K562 (cell line): ENCODE measurements around the gene ZNF785. TPM values are rescaled to one million over a fixed set of nuclear protein-coding genes. Genes with fewer than 3 reads are reported as not detected.

ENCODE experiments used
- ATAC-seq: fragments of 200-7000 bp; cut with Tn5 transposase; 3 replicates; pipeline ENCODE4 v1.9.1; 2020; ENCODE audit warnings: moderate library complexity
- BruUV-seq: library from RNA; stranded (reverse); fragments of 400-500 nt; replicated peaks from 2 replicates; lab custom pipeline; 2021; lab: Mats Ljungman, UMichigan
- CTCF ChIA-PET: fragments of 300-600 bp; formaldehyde crosslinking; extraction: SDS; loops from one replicate; lab custom pipeline; 2021; ENCODE audit warnings: low intra/inter-chr PET ratio; lab: Yijun Ruan, JAX
- POLR2A ChIA-PET: fragments of 300-600, 350-650 bp; sonication (Branson Sonifier 250); formaldehyde crosslinking; extraction: SDS; loops from one replicate; lab custom pipeline; 2021; ENCODE audit warnings: antibody characterized with exemption, inconsistent platforms; lab: Yijun Ruan, JAX
- DNase-seq, 4 experiments: peaks; one replicate each; pipeline versions ENCODE4 v3.0.0 to v3.0.0-alpha.2; 2011 to 2018; ENCODE audit warnings: low spot score in 3 of 4, mixed read lengths in 3 of 4; ENCODE audit errors: extremely low read depth in 1 of 4
- FAIRE-seq: peaks from 2 replicates; lab custom pipeline; 2011; peaks lifted over from hg19 to GRCh38; lab: Jason Lieb, UNC
- H2AFZ ChIP-seq: 2 replicates; pipeline ENCODE4 v1.6.0; 2011; ENCODE audit warnings: low read depth, low read length, control low read depth, inconsistent platforms
- H3K27ac ChIP-seq: fragments of 200-600 bp; 3 replicates; pipeline ENCODE4 v1.8.0; 2011; ENCODE audit warnings: low read depth, mild to moderate bottlenecking, control low read depth, inconsistent platforms, low read length, moderate library complexity, mixed read lengths; ENCODE audit errors: extremely low read depth
- H3K27me3 ChIP-seq, 2 experiments: fragments of 300-600 bp in 1 of 2; 2 replicates in 1 of 2; 3 replicates in 1 of 2; pipeline versions ENCODE4 v1.6.0 to v1.8.0; 2011; ENCODE audit warnings: inconsistent platforms in 2 of 2, low read length in 2 of 2, mild to moderate bottlenecking in 1 of 2, mixed read lengths in 1 of 2, moderate library complexity in 1 of 2; ENCODE audit not compliant: control insufficient read depth in 2 of 2, insufficient read depth in 2 of 2
- H3K36me3 ChIP-seq: fragments of 300-600 bp; 3 replicates; pipeline ENCODE4 v1.8.0; 2011; ENCODE audit warnings: mild to moderate bottlenecking, low read length, inconsistent platforms; ENCODE audit not compliant: control insufficient read depth, insufficient read depth
- H3K4me1 ChIP-seq, 2 experiments: fragments of 200-600 bp in 1 of 2; replicated peaks in 1 of 2; 2 replicates in 1 of 2; 3 replicates in 1 of 2; pipeline versions ENCODE4 v1.5.1 to v1.8.0; 2011; ENCODE audit warnings: inconsistent platforms in 2 of 2, low read length in 2 of 2, mild to moderate bottlenecking in 1 of 2, mixed read lengths in 1 of 2, moderate library complexity in 1 of 2; ENCODE audit not compliant: control insufficient read depth in 2 of 2, insufficient read depth in 2 of 2
- H3K4me2 ChIP-seq: 2 replicates; pipeline ENCODE4 v1.6.1; 2011; ENCODE audit warnings: low read length, control low read depth, inconsistent platforms, mixed read lengths; ENCODE audit not compliant: insufficient read depth
- H3K4me3 ChIP-seq: fragments of 200-600 bp; sonication (generic), shearing (Covaris generic); 2 replicates; pipeline ENCODE4 v1.5.1; 2016; ENCODE audit warnings: control low read depth, inconsistent platforms
- H3K79me2 ChIP-seq: fragments of 200-600 bp; 3 replicates; pipeline ENCODE4 v1.8.0; 2011; ENCODE audit warnings: low read length, inconsistent platforms; ENCODE audit not compliant: control insufficient read depth, insufficient read depth
- H3K9ac ChIP-seq, 2 experiments: 2 replicates each; pipeline versions ENCODE4 v1.6.0 to v1.6.1; 2011; ENCODE audit warnings: low read depth in 2 of 2, low read length in 2 of 2, control low read depth in 1 of 2, inconsistent platforms in 1 of 2, mild to moderate bottlenecking in 1 of 2, mixed read lengths in 1 of 2; ENCODE audit not compliant: insufficient read depth in 1 of 2
- H3K9me1 ChIP-seq: one replicate; pipeline ENCODE4 v1.6.0; 2011; ENCODE audit warnings: inconsistent platforms, mild to moderate bottlenecking, low read length, moderate library complexity; ENCODE audit not compliant: control insufficient read depth, insufficient read depth
- H3K9me3 ChIP-seq: replicated peaks from 2 replicates; pipeline ENCODE4 v1.5.1; 2011; ENCODE audit warnings: low read depth, low read length, inconsistent platforms; ENCODE audit not compliant: control insufficient read depth, insufficient read depth
- H4K20me1 ChIP-seq: replicated peaks from 2 replicates; pipeline ENCODE4 v1.6.1; 2011; ENCODE audit warnings: low read length, inconsistent platforms, mixed read lengths; ENCODE audit not compliant: control insufficient read depth, insufficient read depth
- DIDO1 ChIP-seq: fragments of 450-650 bp; IDR thresholded peaks from 2 replicates; pipeline ENCODE4 v1.6.1; 2016; ENCODE audit warnings: low read depth, missing biosample characterization, missing genetic modification characterization
- NBN ChIP-seq: fragments of 450-650 bp; IDR thresholded peaks from 2 replicates; pipeline ENCODE4 v1.6.1; 2016; ENCODE audit warnings: low read depth, mild to moderate bottlenecking
- SP1 ChIP-seq: sonication (generic); formaldehyde crosslinking; IDR thresholded peaks from 2 replicates; pipeline ENCODE4 v1.8.1; 2022; ENCODE audit warnings: mild to moderate bottlenecking, missing genetic modification reagents
- U2AF2 ChIP-seq: fragments of 200-400 bp; formaldehyde crosslinking; optimal IDR thresholded peaks from 2 replicates; pipeline ENCODE3; 2017; ENCODE audit warnings: low read depth, mild to moderate bottlenecking, low read length
- ZNF282 ChIP-seq: sonication (generic); formaldehyde crosslinking; IDR thresholded peaks from 2 replicates; pipeline ENCODE4 v1.8.1; 2023; ENCODE audit warnings: missing genetic modification reagents
- WGBS: fragments of 100-300 bp; shearing (Covaris generic); methylation state at CpG from one replicate; pipeline ENCODE4 v1.1.6; 2016; ENCODE audit warnings: low coverage, mixed read lengths; ENCODE audit not compliant: insufficient coverage; ENCODE audit errors: missing lambda C conversion rate; 5-methylcytosine and 5-hydroxymethylcytosine counted together
- in situ Hi-C: fragments of 300-500 bp; cut with MboI; formaldehyde crosslinking; loops from 4 replicates; pipeline ENCODE4 v1.15.0; 2018; ENCODE audit warnings: inconsistent platforms, mixed read lengths
- intact Hi-C: fragments of 100-400 bp; cut with micrococcal nuclease; formaldehyde crosslinking; loops from 2 replicates; pipeline ENCODE4 v1.14.2; 2022
- polyA plus RNA-seq, 8 experiments: library from polyadenylated mRNA; depleted of rRNA in 4 of 8; stranded (reverse) in 5 of 8; unstranded in 3 of 8; fragments of >200 nt; fragmentation: Nextera tagmentation in 2 of 8; fragmentation: Illumina TruSeq in 1 of 8; extraction: Ambion mirVana in 2 of 8; extraction: Trizol in 1 of 8; gene quantifications; 2 replicates each; pipeline versions ENCODE4 v1.2.1 to v1.2.3, GENCODE V29; 2011 to 2014; ENCODE audit warnings: inconsistent platforms in 1 of 8, missing spikeins in 1 of 8
- total RNA-seq, 7 experiments: library from RNA; depleted of rRNA in 6 of 7; stranded (reverse); fragments of >200 nt in 6 of 7; fragmentation: Illumina TruSeq in 2 of 7; extraction: Trizol in 2 of 7; gene quantifications; 2 replicates each; pipeline versions ENCODE4 v1.2.1 to v1.2.3, GENCODE V29; 2011 to 2021; ENCODE audit warnings: low replicate concordance in 1 of 7

The ZNF785 gene
- total and polyA plus RNA-seq, 9 of the 15 experiments (the other 6 are each of a cell fraction or from before 2014, with no cell fraction given), result 0.64 to 11.0 (median 6.4) TPM

GRCh38 chr16:30556125-30556473 is 29.4 kb downstream of the ZNF785 start:
- H3K4me3 ChIP-seq, result no peak overlapping the region
- DNase-seq (no peak), ATAC-seq (no peak), FAIRE-seq (no peak)
- TF ChIP-seq ZNF282 (CRISPR knock-in tag), result no peak
- no peak for TF ChIP-seq DIDO1
- 0 out of 2 replicates have a peak, but pooled peaks have one; percentile 17 for TF ChIP-seq SP1 (CRISPR knock-in tag)
- TF ChIP-seq U2AF2, result no peak
- TF ChIP-seq NBN, result no peak
- H3K79me2 ChIP-seq, result peaks cover 30% of the 10 kb centered on the region
- no peak overlapping the region for H3K4me2 ChIP-seq
- no TSS peak for BruUV-seq
- H3K36me3 ChIP-seq, result peaks cover 28% of the 10 kb centered on the region; the same call in 2 of the 3 replicates
- 90% methylated on average over 8 of the region's 10 CpGs for WGBS
- ChIA-PET POLR2A (interaction anchor here (4.9 kb wide), 1 partner anchor 15 kb away, joined by 20 read pairs; no protein-coding TSS in a partner anchor), CTCF (no interaction called here)
- in situ Hi-C loops (no loop called here), intact Hi-C loops (no loop called here)
- no peaks in the 10 kb centered on the region for H3K9me1 ChIP-seq
- H3K27me3 ChIP-seq, result no peaks in the 10 kb centered on the region
- no peak overlapping the region for H3K27ac ChIP-seq
- peaks cover 27 to 58% of the 10 kb centered on the region in 2 experiments; a peak in 4 of 5 replicates for H3K4me1 ChIP-seq
- H4K20me1 ChIP-seq, result no peaks in the 10 kb centered on the region; the same call in 1 of the 2 replicates
- H3K9me3 ChIP-seq, result no peaks in the 10 kb centered on the region; the same call in 1 of the 2 replicates
- no peak overlapping the region for H2AFZ ChIP-seq
- no peak overlapping the region for H3K9ac ChIP-seq
